GM23248 (cell line): Measurements from ENCODE around the gene FAM193B. TPM values are rescaled to one million over a fixed set of nuclear protein-coding genes. Genes with fewer than 3 reads are reported as not detected.
A peak's percentile ranks its signal among the peaks of the same experiment; 100 is the strongest.

Experiments
- DNase-seq: peaks from one replicate; pipeline ENCODE4 v3.0.0-alpha.2; 2015
- H2AFZ ChIP-seq: fragments of 200-600 bp; sonication (generic); 2 replicates; pipeline ENCODE4 v1.6.1; 2016; ENCODE audit warnings: antibody characterized with exemption
- H3F3A ChIP-seq: fragments of 200-600 bp; sonication (generic); 2 replicates; pipeline ENCODE4 v1.6.1; 2016; ENCODE audit warnings: mild to moderate bottlenecking, antibody characterized with exemption, mixed run types; ENCODE audit not compliant: insufficient read depth
- H3K27ac ChIP-seq: fragments of 200-600 bp; sonication (generic); 2 replicates; pipeline ENCODE4 v1.5.1; 2016; ENCODE audit warnings: mild to moderate bottlenecking
- H3K27me3 ChIP-seq: fragments of 200-600 bp; sonication (generic); replicated peaks from 2 replicates; pipeline ENCODE4 v1.6.1; 2016; ENCODE audit warnings: mild to moderate bottlenecking; ENCODE audit not compliant: insufficient read depth
- H3K36me3 ChIP-seq: fragments of 200-600 bp; sonication (generic); 2 replicates; pipeline ENCODE4 v1.6.1; 2016; ENCODE audit warnings: low read depth, mild to moderate bottlenecking
- H3K4me1 ChIP-seq: fragments of 200-600 bp; sonication (generic); 2 replicates; pipeline ENCODE4 v1.6.1; 2016; ENCODE audit warnings: mild to moderate bottlenecking; ENCODE audit not compliant: insufficient read depth
- H3K4me2 ChIP-seq: fragments of 200-600 bp; sonication (generic); one replicate; pipeline ENCODE4 v1.6.1; 2016; ENCODE audit warnings: mild to moderate bottlenecking; ENCODE audit not compliant: unreplicated experiment
- H3K4me3 ChIP-seq: fragments of 200-600 bp; sonication (generic); 2 replicates; pipeline ENCODE4 v1.5.1; 2016; ENCODE audit warnings: mild to moderate bottlenecking
- H3K79me2 ChIP-seq: fragments of 200-600 bp; sonication (generic); 2 replicates; pipeline ENCODE4 v1.6.1; 2016; ENCODE audit warnings: mild to moderate bottlenecking; ENCODE audit not compliant: insufficient read depth
- H3K9ac ChIP-seq: fragments of 200-600 bp; sonication (generic); 2 replicates; pipeline ENCODE4 v1.6.1; 2016; ENCODE audit warnings: mild to moderate bottlenecking
- H3K9me2 ChIP-seq: fragments of 200-600 bp; sonication (generic); 2 replicates; pipeline ENCODE4 v1.6.1; 2016; ENCODE audit warnings: mixed run types, mild to moderate bottlenecking, moderate library complexity; ENCODE audit not compliant: insufficient read depth
- H3K9me3 ChIP-seq: fragments of 200-600 bp; sonication (generic); one replicate; pipeline ENCODE4 v1.6.1; 2017; ENCODE audit warnings: low read depth
- H4K20me1 ChIP-seq: fragments of 200-600 bp; sonication (generic); 2 replicates; pipeline ENCODE4 v1.6.0; 2016; ENCODE audit not compliant: insufficient read depth
- EZH2 ChIP-seq: fragments of 200-600 bp; sonication (generic); IDR thresholded peaks from 2 replicates; pipeline ENCODE4 v1.6.1; 2018; ENCODE audit warnings: antibody characterized with exemption, mild to moderate bottlenecking; ENCODE audit not compliant: insufficient read depth, poor library complexity, severe bottlenecking
- EZH2phosphoT487 ChIP-seq: fragments of 200-600 bp; sonication (generic); IDR thresholded peaks from 2 replicates; pipeline ENCODE4 v1.6.1; 2018; ENCODE audit warnings: antibody characterized with exemption, moderate library complexity, mild to moderate bottlenecking, low read depth; ENCODE audit not compliant: insufficient read depth
- WGBS, 2 experiments: methylation state at CpG; one replicate each; pipeline ENCODE4 v1.1.6; 2015 to 2017; ENCODE audit warnings: low lambda C conversion rate in 2 of 2, low coverage in 1 of 2; ENCODE audit errors: missing lambda C conversion rate in 2 of 2; 5-methylcytosine and 5-hydroxymethylcytosine counted together
- in situ Hi-C: fragments of 300-500 bp; cut with MboI; formaldehyde crosslinking; loops from 2 replicates; pipeline ENCODE4 v1.15.0; 2020
- polyA plus RNA-seq: library from polyadenylated mRNA; unstranded; fragments of >200 nt; fragmentation: Nextera tagmentation; extraction: Ambion mirVana; gene quantifications from 2 replicates; pipeline ENCODE4 v1.2.1, GENCODE V29; 2016
- total RNA-seq: library from RNA; depleted of rRNA; stranded (reverse); fragments of >200 nt; shearing (Covaris generic); gene quantifications from 2 replicates; pipeline ENCODE4 v1.2.3, GENCODE V29; 2014

The FAM193B gene
- total and polyA plus RNA-seq, 2 experiments from 2014 or later, result 8.0 to 21.9 TPM

- peak overlapping the region; percentile 98 for H3K4me2 ChIP-seq
- DNase-seq, result peak; percentile 59
- H3F3A ChIP-seq, result peaks cover 16% of the 10 kb centered on the region
- H3K27ac ChIP-seq, result peak overlapping the region; percentile 60
- in situ Hi-C loops, result no loop called here
- H3K27me3 ChIP-seq, result no peaks in the 10 kb centered on the region
- peaks cover 16% of the 10 kb centered on the region for H3K4me1 ChIP-seq
- 1 to 2% methylated on average over 31 to 54 of the region's 72 CpGs for WGBS, 2 experiments
- H4K20me1 ChIP-seq, result peaks cover 5% of the 10 kb centered on the region
- TF ChIP-seq EZH2 (no peak), EZH2phosphoT487 (no peak)
- peak overlapping the region; percentile 55 for H2AFZ ChIP-seq
- H3K9me2 ChIP-seq, result no peaks in the 10 kb centered on the region
- H3K9ac ChIP-seq, result peak overlapping the region; percentile 83
- peak overlapping the region; percentile 91 for H3K4me3 ChIP-seq
- 0 out of 2 replicates have a peak, but pooled peaks cover 4% of the 10 kb centered on the region for H3K36me3 ChIP-seq
- H3K79me2 ChIP-seq, result peaks cover 57% of the 10 kb centered on the region
- H3K9me3 ChIP-seq, result no peaks in the 10 kb centered on the region
Observed at GRCh38 chr5:177553671-177554429, 513 bp downstream of the FAM193B start.

- H2AFZ ChIP-seq, result peak overlapping the region; percentile 55; the same call in 1 of the 2 replicates
- H3F3A ChIP-seq, result peaks cover 25% of the 10 kb centered on the region
- no peaks in the 10 kb centered on the region for H3K9me2 ChIP-seq
- in situ Hi-C loops, result no loop called here
- no peaks in the 10 kb centered on the region for H3K27me3 ChIP-seq
- H3K36me3 ChIP-seq, result 0 out of 2 replicates have a peak, but pooled peaks cover 4% of the 10 kb centered on the region
- H3K79me2 ChIP-seq, result peaks cover 66% of the 10 kb centered on the region
- no peaks in the 10 kb centered on the region for H3K9me3 ChIP-seq
- H4K20me1 ChIP-seq, result peaks cover 8% of the 10 kb centered on the region
- H3K4me3 ChIP-seq, result peak overlapping the region; percentile 91
- H3K27ac ChIP-seq, result peak overlapping the region; percentile 60
- WGBS, 2 experiments, result 25 to 30% methylated on average over 16 of the region's 16 CpGs
- peak overlapping the region; percentile 98 for H3K4me2 ChIP-seq
- H3K4me1 ChIP-seq, result peaks cover 16% of the 10 kb centered on the region
- peak overlapping the region; percentile 83 for H3K9ac ChIP-seq
- peak; percentile 74 for DNase-seq
- no peak for TF ChIP-seq EZH2phosphoT487
- TF ChIP-seq EZH2, result no peak
Observed at GRCh38 chr5:177552839-177553455, 1.4 kb downstream of the FAM193B start.

GRCh38 chr5:177550122-177550521, 4.2 kb downstream of the FAM193B start:
- Histone ChIP-seq H4K20me1 (peaks cover 8% of the 10 kb centered on the region), H3K27ac (no peak overlapping the region), H2AFZ (no peak overlapping the region), H3K27me3 (no peaks in the 10 kb centered on the region), H3K79me2 (peaks cover 74% of the 10 kb centered on the region), H3K4me3 (no peak overlapping the region), H3K36me3 (0 out of 2 replicates have a peak, but pooled peaks cover 4% of the 10 kb centered on the region), H3F3A (peaks cover 48% of the 10 kb centered on the region), H3K4me2 (no peak overlapping the region), H3K9ac (no peak overlapping the region), H3K9me3 (no peaks in the 10 kb centered on the region), H3K4me1 (peaks cover 28% of the 10 kb centered on the region), H3K9me2 (no peaks in the 10 kb centered on the region)
- in situ Hi-C loops, result no loop called here
- DNase-seq, result no peak
- TF ChIP-seq EZH2, result no peak
- no peak for TF ChIP-seq EZH2phosphoT487
- WGBS, 2 experiments, result 78 to 91% methylated on average over 1 of the region's 1 CpG

GRCh38 chr5:177548495-177548894, 5.9 kb downstream of the FAM193B start:
- Histone ChIP-seq H2AFZ (no peak overlapping the region), H3K27ac (no peak overlapping the region), H3K9me3 (no peaks in the 10 kb centered on the region), H3K4me2 (no peak overlapping the region), H3K4me3 (no peak overlapping the region), H3F3A (peaks cover 57% of the 10 kb centered on the region), H3K4me1 (peaks cover 44% of the 10 kb centered on the region), H3K36me3 (0 out of 2 replicates have a peak, but pooled peaks cover 4% of the 10 kb centered on the region), H3K9me2 (peaks cover 3% of the 10 kb centered on the region; the same call in 1 of the 2 replicates), H3K9ac (no peak overlapping the region), H3K27me3 (no peaks in the 10 kb centered on the region), H3K79me2 (peaks cover 79% of the 10 kb centered on the region), H4K20me1 (peaks cover 8% of the 10 kb centered on the region)
- DNase-seq, result no peak
- 91 to 95% methylated on average over 1 of the region's 1 CpG for WGBS, 2 experiments
- TF ChIP-seq EZH2, result no peak
- TF ChIP-seq EZH2phosphoT487, result no peak
- in situ Hi-C loops, result no loop called here
